Dermis microvascular lymphatic vessel endothelial cell (primary cell): ENCODE results near the gene PPP1R13B. TPM values are rescaled to one million over a fixed set of nuclear protein-coding genes. Genes with fewer than 3 reads are reported as not detected.

Experiments used
- DNase-seq, 2 donors: peaks; one replicate each; pipeline versions ENCODE4 v3.0.0 to v3.0.0-alpha.2; 2010; ENCODE audit warnings: low read depth in 2 of 2
- total RNA-seq: library from RNA; depleted of rRNA; stranded (reverse); fragments of >200 nt; gene quantifications from 2 replicates; pipeline ENCODE4 v1.2.1, GENCODE V29; 2014

PPP1R13B gene
- total RNA-seq, 1 donor from 2014 or later: 9.1 TPM

GRCh38 chr14:103880348-103881267 lies 33.2 kb upstream of the PPP1R13B start:
- peak; percentile 43 to 46 for DNase-seq

GRCh38 chr14:103879570-103880347 lies 32.4 kb upstream of the PPP1R13B start:
- DNase-seq: peak in 1 of 2 donors; percentile 24

- DNase-seq: no peak
Measured at GRCh38 chr14:103879118-103879569, 31.8 kb upstream of the PPP1R13B start.

GRCh38 chr14:103878180-103878579 lies 30.8 kb upstream of the PPP1R13B start:
- DNase-seq: no peak

- DNase-seq: no peak
Measured at GRCh38 chr14:103875010-103875409, 27.6 kb upstream of the PPP1R13B start.

GRCh38 chr14:103872481-103873113 lies 25.2 kb upstream of the PPP1R13B start:
- DNase-seq: no peak

GRCh38 chr14:103871596-103872480 lies 24.5 kb upstream of the PPP1R13B start:
- peak in 1 of 2 donors; percentile 36 for DNase-seq

GRCh38 chr14:103870891-103871595 lies 23.7 kb upstream of the PPP1R13B start:
- DNase-seq: no peak

GRCh38 chr14:103870144-103870876 lies 22.9 kb upstream of the PPP1R13B start:
- no peak for DNase-seq

- DNase-seq: no peak
Measured at GRCh38 chr14:103869406-103870143, 22.2 kb upstream of the PPP1R13B start.

- no peak for DNase-seq
Measured at GRCh38 chr14:103868242-103868897, 21.0 kb upstream of the PPP1R13B start.

- DNase-seq: no peak
Measured at GRCh38 chr14:103867523-103867953, 20.2 kb upstream of the PPP1R13B start.

GRCh38 chr14:103867020-103867419 lies 19.6 kb upstream of the PPP1R13B start:
- no peak for DNase-seq

- no peak for DNase-seq
Measured at GRCh38 chr14:103863245-103863644, 15.9 kb upstream of the PPP1R13B start.

- DNase-seq: no peak
Measured at GRCh38 chr14:103862393-103862782, 15.0 kb upstream of the PPP1R13B start.

- no peak for DNase-seq
Measured at GRCh38 chr14:103861413-103862392, 14.3 kb upstream of the PPP1R13B start.
